GM18951 (cell line): ENCODE measurements around the gene CYTH1.

Experiments used
- POLR2A ChIP-seq: IDR thresholded peaks from 4 replicates; pipeline ENCODE4 v1.6.1; 2011; ENCODE audit warnings: mild to moderate bottlenecking; ENCODE audit not compliant: insufficient read length, insufficient read depth; ENCODE audit errors: extremely low read depth
- in situ Hi-C: fragments of 300-500 bp; cut with MboI; formaldehyde crosslinking; loops from one replicate; pipeline ENCODE4 v1.12.0; 2022; ENCODE audit warnings: low sequenced_read_pairs, mixed read lengths, inconsistent platforms; ENCODE audit not compliant: unreplicated experiment

Gene CYTH1

DNA sequence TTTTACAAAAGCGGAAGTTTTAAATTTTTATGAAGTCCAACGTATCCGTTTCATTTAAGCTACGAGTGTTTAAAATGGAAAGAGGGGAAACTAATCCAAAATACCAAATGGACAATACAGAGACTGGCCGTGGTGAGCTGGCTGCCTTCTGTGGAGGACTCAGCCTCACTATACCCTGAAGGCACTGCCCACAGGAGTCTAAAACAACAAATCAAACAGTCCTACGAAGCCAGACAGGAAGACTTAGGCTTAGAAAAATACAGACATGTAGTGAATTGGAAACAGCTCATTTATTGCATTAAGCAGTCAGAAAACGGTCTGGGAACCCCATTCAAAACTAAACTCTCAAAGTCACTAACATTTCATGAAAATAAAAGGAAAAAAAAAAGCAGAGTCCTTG is 75.1 kb downstream of the CYTH1 start:
- no peak for TF ChIP-seq POLR2A
- in situ Hi-C loops: no loop called here

DNA sequence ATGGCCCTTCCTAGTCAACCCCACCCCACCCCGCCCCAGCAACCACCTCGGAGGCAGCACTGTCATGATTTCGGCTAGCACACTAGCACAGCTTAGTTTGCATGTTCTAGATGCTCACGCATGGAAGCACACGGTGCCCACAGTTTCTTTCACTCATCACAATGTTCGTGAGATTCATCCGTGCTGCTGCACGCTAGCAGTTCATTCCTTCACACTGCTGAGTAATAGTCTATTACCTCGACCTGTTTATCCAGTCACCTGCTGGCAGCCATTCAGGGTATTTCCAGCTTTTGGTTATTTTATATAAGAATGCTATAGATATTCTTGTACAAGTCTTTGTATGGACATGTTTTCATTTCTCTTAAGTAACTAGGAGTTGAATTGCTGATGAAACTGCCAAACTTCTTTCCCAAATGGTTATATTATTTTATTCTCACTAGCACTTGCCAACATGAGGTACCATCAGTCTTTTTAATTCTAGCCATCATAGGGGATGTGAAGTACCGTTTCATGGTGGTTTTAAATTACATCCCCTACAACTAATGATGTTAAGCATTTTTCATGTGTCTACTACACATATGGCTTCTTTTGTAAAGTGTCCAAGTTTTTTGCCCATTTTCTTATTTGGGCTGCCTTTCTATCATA is 75.7 kb downstream of the CYTH1 start:
- in situ Hi-C loops: no loop called here
- TF ChIP-seq POLR2A: peak; percentile 45

DNA sequence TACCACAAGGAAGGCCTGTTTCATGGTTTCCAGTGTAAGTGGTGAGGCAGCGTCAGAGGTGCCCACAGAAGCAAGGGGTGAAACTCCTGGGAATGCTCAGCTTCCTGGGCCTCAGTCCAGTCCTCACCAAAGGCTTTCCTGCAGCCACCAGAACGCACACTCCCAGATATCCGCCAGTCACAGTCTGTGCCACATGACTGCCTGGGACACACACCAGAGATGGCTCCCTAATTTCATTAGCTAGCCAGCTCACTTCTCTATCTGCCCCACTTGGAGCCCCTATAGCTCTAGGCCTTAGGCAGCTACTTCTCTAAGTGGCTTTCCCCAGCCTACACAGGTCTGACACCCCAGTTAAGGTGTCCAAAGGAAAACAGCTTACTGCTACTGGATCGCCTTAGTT is 77.0 kb downstream of the CYTH1 start:
- TF ChIP-seq POLR2A: no peak
- in situ Hi-C loops: no loop called here

DNA sequence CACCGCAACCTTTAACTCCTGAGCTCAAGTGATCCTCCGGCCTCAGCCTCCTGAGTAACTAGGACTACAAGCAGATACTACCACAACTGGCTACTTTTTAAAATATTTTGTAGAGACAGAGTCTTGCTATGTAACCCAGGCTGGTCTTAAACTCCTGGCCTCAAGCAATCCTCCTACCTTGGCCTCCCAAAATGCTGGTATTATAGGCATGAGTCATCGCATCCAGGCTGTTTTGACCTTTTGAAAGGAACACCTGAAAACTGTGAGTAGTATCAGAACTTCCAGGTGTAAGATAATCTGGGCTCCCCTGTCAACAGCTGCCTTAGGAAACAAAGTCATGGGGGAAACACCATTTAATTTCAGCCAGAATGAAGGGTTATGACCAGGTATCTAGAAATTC is 77.5 kb downstream of the CYTH1 start:
- in situ Hi-C loops: no loop called here
- TF ChIP-seq POLR2A: no peak

DNA sequence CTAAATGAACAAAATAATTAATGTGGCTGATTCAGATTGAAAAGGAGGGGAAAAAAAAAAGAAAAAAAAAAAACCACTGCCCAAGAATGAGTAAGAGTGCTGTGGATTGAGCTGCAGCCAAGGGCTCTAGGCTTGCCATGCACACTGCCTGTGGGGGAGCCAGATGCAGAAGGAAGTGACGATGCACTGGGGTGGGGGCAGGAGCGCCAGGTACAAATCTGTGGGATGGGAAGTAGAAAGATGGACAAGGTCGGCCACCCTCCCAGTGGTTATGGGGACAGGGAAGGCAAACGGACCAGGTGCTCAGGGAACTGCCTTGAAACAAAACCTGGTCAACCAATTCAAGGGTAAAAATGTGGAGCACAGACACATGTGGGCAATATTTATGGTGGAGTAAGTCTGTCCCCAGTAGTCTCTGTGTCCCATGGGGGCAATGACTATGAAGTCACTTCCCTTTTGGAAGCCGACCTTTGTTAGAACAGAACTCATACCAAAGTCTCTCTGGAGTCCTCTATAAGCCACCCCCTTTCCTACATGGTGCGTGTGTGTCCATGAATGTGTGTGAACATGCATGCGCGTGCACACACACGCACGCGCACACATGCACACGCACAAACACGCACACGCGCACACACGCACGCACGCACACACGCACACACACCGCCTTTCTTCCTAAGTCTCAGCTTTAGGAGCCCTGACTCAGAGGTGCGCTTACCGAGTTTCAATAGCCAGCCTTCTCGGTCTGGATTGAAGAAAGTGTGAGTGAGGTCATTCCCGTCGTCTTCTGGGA is 84.3 kb downstream of the CYTH1 start:
- TF ChIP-seq POLR2A: no peak
- in situ Hi-C loops: no loop called here

DNA sequence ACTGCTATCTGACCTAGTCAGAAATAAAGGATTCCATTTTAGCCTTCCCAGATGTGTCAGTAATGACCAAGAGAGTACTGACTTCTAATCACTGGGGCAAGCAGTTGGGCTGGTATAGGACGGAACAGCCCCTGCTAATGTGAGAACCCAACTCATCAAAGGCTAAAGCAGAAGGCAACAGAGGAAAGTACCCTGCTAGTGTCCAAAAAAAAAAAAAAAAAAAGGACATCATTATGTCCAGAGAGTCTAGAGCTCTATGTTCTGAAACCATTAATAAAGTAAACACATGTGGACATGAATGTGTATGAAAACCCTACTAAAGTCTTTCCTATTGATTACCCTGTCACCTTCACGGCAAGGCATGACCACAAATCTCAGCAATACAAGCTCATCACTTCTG is 85.0 kb downstream of the CYTH1 start:
- no peak for TF ChIP-seq POLR2A
- in situ Hi-C loops: no loop called here

DNA sequence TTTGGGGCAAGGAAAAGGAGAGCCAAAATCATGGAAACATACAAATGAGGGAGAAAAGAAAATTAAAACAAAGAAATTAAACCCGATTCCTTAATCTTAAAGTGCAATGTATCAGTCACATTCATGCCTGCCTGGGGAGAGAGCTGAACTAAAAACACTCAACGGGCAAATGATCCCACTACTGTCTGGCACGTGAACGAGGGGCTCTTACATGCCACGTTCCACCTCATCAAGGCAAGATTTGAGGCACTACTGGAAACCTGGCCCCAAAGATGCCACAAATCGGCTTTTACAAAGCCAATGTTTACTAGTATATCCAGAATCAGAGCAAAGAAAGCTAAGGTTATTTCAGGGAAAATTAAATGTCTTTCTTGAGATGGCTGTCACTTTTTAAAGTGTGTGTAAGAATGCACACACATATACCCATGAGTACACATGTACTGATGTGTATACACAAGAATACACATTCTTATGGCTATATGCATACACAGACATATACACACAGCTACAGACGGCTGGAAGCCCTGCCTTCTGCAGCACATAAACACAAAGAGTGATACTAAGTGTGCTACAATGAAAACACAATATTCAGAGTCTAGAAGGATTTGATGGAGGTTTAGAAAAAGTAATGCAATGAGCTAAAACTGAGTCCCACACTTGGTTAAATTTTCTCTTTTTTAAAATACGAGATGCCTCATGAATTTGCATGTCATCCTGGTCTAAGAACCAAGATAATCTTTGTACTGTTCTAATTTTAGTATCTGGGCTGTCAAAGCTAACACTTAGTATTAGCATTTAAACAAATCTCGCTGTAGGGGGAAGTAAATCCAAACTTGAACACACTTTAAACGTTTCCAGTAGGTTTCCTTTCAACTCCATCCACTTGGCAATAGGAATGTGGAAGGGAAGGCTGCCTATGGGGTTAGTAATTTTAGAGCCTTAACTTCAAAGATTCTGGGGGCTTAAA is 85.8 kb downstream of the CYTH1 start:
- in situ Hi-C loops: no loop called here
- TF ChIP-seq POLR2A: no peak

DNA sequence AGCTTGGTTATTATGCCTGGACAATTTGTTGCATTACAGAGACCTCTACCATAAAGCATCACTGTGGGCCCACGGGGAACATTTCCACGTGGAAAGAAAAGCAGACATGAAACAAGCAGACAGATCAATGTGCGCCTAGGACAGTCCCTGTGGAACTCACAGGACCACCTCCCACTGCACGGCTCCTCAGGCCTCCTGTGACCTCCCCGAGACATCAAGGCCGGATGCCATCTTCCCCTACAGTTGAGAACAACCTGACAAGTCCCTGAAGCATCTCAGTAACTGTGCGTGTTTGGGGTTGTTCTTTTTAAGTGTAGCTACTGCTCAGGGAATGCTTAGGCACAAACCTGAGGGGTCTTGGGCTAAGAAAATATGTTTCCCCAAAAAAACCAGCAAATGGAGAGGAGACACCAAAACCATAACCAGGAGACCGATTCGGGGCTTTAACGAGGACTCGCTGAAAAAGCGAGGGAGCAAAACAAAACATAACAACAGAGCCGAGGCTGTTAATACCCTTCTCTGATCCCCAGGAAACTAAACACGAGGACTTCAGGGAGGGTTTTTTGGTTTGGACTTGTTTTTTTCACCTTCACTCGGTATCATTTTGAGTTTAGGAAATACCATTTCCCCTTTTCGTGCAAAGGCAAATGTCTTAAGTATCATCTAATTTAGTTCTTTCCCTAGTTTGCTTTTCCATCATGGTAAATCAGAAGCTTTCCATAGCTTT is 87.1 kb downstream of the CYTH1 start:
- in situ Hi-C loops: no loop called here
- peak; percentile 24 for TF ChIP-seq POLR2A

DNA sequence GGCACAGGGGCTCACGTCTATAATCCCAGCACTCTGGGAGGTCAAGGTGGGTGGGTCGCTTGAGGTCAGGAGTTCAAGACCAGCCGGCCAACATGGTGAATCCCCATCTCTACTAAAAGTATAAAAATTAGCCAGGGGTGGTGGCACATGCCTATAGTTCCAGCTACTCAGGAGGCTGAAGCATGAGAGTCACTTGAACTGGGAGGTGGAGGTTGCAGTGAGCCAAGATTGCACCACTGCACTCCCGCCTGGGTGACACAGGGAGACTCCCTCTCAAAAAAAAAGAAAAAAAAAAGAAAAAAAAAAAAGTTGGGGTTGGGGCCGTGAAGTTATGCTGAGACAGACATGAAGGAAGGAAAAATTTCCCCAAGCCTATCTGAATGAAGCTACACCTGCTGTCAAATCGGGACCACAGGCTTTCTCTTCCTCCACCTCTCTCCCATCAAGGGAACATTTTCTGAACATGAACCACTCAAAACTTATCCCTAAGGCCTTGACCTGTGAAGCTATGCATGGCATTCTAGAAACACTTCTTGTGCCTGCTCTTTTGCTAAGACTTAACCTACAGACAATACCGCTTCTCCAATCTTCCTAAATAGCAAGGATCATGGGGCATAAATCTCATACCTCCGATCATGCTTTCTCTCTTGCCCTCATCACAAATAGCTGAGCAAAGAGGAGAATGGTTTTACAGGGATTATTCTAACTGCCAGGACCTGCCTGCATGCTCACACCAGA is 88.6 kb downstream of the CYTH1 start:
- in situ Hi-C loops: no loop called here
- no peak for TF ChIP-seq POLR2A

DNA sequence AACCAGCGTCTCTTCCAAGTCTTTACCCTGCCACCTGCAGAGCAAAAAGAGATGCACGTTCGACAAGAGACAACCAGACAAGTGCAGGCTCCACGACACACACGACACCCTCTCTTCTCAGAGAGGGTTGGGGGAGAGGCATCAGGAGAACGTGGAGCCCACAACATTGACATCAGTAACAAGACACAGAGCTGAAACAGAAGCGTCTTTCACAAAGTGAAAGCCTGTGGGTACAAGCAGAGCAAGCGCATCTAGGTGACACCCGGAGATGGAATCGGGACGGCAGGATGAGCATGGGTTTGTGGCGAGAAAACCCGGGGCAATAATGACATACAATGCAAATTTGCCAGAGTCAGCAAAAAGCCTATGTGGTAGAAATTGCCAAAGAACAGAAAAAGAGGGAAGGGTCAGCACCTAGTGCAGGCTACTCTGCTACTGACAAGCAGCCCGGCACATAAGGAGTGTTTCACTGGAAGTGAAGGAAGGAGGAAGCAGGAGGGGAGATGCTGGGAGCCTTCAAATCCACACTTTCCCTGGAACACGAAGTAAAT is 89.5 kb downstream of the CYTH1 start:
- TF ChIP-seq POLR2A: no peak
- in situ Hi-C loops: no loop called here

DNA sequence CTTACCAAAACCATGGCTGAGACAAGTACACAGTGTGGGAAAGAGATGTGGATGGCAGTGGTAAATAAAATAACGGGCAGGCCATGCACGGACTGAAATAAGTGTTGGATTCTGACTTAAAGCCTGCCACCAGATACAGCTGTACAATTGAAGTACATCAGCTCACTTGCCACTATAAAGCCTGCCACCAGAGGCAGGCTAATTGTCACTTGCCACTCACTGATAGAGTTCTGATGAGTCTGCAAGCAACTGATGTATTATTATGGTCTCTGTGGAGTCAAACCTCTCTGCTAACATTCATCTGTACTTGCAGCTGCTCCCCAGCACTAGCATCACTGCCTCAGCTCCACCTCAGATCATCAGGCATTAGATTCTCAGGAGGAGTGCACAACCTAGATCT is 93.0 kb downstream of the CYTH1 start:
- no peak for TF ChIP-seq POLR2A
- in situ Hi-C loops: no loop called here

DNA sequence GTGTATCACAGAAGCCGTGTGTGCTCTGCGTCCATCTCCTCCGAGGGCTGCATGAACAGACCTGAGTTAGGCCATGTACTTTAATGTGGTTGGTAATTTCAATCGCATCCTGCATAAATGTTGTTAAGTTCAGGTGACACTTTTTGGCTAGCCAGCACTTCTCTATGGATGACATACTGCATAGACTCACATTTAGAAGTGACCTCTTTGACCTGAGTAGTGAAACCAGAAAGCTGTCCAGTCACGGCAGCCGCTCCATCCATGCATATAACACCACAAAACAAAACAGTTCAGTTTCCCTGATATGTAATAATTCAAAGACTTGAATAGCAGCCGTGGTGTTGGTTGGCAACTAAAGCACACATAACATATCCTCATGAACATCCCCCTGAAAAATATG is 94.1 kb downstream of the CYTH1 start:
- in situ Hi-C loops: no loop called here
- no peak for TF ChIP-seq POLR2A

DNA sequence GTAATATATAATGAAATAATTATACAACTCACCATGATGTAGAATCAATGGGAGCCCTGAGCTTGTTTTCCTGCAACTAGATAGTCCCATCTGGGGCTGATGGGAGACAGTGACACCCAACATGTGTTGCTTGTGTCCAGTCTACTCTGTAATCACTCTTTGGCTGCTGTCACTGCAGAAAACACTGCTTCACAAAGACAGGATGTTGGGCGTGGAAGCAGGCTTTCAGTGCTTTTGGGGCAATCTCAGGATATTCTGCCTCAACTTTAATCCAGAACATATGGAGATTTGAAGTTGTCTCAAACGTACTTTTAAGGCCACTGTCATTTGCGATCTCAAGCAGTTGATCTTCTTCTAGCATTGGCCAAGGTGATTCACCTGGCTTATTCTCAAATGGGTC is 94.9 kb downstream of the CYTH1 start:
- TF ChIP-seq POLR2A: no peak
- in situ Hi-C loops: no loop called here
